AG08396 (cell line): ENCODE results near the gene MFAP2.
A peak's percentile ranks its signal among the peaks of the same experiment; 100 is the strongest.
"Not testable (repeated sequence)": the region's sequence is repeated elsewhere in the genome, so short reads cannot be mapped to it uniquely, and the experiment has no call there.

Source experiments
- DNase-seq: peaks from one replicate; pipeline ENCODE4 v3.0.0; 2012; ENCODE audit warnings: low spot score, mixed read lengths

MFAP2 gene

DNA sequence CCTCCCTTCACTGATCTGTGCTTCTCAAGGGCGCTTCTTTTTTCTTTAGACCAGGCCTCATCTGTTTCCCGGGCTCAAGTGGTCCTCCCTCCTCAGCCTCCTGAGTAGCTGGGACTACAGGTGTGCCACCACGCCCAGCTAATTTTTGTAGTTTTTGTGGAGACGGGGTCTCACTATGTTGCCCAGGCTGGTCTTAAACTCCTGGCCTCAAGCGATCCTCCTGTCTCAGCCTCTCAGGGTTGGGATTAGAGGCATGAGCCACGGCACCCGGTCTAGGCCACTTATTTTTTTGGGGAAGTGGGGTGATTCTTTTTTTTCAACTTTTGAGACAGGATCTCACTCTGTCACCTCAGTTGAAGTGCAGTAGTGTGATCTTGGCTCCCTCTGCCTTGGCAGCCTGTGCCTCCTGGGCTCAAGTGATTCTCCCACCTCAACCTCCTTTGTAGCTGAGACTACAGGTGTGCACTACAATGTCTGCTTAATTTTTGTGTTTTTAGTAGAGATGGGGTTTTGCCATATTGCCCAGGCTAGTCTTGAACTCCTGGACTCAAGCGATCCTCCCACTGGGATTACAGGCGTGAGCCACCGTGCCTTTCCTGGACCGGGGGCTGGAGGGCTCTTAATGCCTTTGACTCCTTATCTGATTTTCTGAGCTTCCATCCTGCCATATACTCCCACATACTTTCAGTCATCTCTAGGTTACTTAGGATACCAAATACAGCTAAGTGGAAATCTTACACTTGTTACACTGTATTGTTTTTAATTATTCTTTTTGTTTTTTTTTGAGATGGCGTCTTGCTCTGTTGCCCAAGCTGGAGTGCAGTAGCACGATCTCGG lies 18.9 kb downstream of the MFAP2 start:
- DNase-seq = no peak

DNA sequence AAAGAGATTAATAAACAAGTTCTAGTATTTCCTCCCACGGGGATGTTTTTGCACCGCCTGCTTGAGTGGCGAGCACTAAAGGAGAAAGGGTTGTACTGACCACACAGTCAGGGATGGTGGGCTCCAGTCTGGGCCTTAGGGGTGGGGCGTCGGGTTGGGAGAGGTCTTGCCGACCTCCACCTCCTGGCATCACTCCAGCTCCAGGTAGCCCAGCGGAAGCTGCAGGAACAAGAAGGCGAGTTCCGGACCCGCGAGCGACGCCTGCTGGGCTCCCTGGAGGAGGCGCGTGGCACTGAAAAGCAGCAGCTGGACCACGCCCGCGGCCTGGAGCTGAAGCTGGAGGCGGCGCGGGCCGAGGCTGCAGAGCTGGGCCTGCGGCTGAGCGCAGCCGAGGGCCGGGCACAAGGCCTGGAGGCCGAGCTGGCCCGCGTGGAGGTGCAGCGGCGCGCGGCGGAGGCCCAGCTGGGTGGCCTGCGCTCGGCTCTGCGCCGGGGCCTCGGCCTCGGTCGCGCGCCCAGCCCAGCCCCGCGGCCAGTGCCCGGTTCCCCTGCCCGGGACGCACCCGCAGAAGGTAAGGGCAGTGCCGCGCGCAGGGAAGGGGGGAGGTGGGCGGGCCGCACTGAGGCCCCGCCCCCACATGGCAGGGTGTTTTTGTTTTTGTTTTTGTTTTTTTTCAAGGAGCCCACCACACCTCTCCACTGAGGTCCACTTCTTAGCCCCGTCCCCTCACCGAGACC lies 19.7 kb downstream of the MFAP2 start:
- DNase-seq = peak; percentile 87

DNA sequence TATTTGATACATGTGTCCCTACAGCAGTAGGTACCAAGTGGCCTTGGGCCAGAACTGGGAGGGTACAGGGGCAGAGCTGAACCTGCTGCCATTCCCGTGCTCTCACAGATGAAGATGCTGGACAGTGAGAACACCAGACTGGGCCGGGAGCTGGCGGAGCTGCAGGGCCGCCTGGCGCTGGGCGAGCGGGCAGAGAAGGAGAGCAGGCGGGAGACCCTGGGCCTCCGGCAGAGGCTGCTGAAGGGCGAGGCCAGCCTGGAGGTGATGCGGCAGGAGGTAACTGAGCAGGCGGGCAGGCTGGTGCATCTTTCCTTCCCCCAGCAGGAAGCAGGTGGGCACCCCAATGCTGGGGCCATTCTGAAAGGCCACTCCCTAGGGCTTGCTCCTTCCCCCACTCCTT lies 21.9 kb downstream of the MFAP2 start:
- DNase-seq = no peak

DNA sequence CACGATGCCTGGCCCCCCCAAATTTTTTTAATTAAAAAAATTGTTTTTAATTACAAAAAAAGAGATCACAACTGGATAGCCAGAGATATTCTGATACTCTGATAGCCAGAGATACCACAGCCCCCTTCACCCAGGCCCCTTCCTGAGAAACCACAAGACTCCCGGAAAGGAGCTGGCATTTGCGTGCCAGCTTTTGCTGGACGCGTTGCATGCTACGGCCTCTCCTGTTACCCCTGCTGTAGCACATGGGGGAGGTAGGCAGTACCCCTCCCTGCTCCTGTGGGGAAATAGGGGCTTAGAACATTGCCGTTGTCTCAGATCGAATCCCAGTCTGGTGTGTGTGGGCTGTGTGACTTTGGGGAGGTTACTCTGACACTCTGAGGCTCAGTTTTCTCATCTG lies 22.7 kb downstream of the MFAP2 start:
- DNase-seq = no peak

DNA sequence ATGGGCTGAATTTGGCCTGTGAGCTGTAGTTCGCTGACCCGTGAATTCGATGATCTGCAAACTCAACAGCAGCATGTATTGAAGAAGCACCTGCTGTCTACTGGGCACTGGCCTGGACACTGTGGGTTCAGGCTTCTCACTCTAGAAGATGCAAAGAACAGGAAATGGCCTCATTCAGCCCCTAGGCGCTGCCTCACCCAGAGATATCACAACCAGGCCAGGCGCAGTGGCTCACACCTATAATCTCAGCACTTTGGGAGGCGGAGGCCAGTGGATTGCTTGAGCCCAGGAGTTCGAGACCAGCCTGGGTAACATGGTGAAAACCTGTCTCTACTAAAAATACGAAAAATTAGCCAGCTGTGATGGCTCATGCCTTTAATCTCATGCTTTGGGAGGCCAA lies 23.6 kb downstream of the MFAP2 start:
- no peak for DNase-seq

DNA sequence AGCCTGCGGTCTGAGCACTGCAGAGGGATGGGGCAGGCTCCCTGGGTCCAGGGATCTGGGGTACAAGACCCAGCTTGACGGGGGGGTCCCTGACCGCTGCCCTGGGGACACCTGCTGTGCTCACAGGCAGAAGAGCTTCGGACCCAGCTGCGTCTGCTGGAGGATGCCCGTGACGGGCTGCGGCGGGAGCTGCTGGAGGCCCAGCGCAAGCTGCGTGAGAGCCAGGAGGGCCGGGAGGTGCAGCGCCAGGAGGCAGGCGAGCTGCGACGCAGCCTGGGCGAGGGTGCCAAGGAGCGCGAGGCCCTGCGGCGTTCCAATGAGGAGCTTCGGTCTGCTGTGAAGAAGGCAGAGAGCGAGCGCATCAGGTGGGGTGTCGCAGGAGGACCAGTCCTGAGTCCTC lies 25.2 kb downstream of the MFAP2 start:
- DNase-seq = no peak

DNA sequence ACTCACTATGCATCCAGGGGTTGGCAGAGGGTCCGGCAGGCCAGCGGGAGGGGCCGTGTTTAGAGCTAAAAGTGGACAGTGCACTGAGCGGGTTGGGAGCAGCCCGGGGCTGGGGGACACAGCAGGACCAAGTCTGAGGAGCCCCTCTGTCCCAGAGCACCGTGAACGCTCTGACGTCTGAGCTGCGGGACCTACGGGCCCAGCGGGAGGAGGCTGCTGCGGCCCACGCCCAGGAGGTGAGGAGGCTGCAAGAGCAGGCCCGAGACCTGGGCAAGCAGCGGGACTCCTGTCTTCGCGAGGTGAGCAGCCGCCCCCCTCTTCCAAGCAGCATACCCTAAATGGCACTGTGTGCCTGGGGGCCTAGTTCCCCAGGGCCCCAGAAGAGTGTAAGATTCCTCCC lies 25.8 kb downstream of the MFAP2 start:
- DNase-seq = no peak

DNA sequence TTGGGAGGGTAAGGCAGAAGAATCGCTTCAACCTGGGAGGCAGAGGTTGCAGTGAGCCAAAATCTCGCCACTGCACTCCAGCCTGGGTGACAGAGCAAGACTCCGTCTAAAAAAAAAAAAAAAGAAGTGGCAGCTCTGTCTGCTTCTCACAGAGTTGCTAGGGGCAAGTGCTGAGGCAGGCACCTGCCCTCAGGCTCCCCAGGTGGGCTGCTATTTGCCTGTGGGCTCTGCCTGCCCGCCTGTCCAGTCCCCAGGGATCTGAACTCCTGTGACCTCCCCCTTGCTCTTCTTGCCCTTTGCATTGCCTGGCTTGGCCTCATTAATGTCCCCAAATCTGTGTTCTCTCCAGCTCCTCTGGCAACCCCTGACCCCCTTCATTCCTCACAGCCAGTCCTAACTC lies 28.0 kb downstream of the MFAP2 start:
- DNase-seq = not testable (repeated sequence)

DNA sequence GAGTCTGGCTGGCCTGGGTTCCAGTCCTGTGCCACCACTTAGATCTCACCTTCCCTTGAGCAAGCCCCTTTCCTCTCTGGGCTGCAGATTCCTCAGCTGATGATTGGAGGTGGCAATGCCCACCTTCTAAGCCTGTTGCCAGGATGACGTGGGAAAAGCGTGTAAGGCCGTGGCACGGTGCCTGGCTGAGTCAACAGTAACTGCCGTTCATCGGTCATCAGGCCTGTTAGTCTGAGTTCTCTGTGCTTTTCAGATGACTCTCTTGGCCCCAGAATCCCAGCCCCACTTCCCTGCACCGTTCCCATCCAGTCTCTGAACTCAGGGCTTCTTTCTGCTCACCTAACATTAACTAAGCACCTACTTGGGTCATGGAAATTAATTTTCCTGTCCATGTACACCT lies 31.4 kb downstream of the MFAP2 start:
- DNase-seq = peak; percentile 75

DNA sequence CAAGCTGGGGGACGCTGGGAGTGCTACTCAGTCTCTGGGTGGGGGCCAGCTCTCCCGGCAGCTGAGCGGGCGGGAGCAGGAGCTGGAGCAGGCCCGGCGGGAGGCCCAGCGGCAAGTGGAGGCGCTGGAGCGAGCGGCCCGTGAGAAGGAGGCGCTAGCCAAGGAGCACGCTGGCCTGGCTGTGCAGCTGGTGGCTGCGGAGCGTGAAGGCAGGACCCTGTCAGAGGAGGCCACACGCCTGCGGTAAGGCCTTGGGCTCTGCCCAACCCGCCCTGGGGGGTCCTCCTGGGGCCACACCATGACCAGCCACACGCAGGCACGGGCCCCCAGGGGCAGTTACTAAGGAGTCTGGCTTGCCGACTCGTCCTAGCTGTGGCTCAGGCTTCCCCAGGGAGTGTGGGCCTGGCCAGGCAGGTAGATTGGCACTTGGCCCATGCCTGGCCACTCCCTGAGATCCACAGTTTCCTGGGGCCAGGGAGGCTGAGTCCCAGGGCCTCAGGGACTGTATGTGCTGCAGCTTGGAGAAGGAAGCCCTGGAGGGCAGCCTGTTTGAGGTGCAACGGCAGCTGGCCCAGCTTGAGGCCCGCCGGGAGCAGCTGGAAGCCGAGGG lies 32.0 kb downstream of the MFAP2 start:
- DNase-seq = not testable (repeated sequence)

DNA sequence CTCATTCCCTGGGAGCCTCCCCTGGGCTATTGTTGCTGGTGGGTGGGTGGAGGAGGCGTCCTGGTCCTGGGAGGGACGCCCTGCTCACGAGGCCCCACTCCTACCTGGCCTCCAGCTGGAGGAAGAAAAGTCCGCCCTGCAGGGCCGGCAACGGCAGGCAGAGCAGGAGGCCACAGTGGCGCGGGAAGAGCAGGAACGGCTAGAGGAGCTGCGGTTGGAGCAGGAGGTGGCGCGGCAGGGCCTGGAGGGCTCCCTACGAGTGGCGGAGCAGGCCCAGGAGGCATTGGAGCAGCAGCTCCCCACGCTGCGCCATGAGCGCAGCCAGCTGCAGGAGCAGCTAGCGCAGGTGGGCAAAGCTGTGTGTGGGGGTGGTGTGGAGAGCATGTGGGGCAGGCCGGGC lies 33.8 kb downstream of the MFAP2 start:
- no peak for DNase-seq

DNA sequence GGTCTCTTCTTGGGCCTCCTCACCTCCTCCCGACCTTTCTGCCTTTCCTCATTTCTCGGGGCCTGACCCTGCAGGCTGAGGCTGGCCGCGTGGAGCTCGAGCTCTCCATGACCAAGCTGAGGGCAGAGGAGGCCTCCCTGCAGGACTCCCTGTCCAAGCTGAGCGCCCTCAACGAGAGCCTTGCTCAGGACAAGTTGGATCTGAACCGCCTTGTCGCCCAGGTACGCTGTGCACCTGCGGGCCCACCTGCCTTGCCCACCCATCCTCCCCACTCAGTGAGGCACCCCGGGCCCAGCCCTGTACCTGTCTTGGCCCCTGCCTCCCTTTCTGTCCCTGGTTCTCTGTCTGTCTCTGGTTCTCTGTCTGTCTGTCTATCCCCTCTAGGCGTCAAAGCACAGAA lies 34.2 kb downstream of the MFAP2 start:
- not testable (repeated sequence) for DNase-seq

DNA sequence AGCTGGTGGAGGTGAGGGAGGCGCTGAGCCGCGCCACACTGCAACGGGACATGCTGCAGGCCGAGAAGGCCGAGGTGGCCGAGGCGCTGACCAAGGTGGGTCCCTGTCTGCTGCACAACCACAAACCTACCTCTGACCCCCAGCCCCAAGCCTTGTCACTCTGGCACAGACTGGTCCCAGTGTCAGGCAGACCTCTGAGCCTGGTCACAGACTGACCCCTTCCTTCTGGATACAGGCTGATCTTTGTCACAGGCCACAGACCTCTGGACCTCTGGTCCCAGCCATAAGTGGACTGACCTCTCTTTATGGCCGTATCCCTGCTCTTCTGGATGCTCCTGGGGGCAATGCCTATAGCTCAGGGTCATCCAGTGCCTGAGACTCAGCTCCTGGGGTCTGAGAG lies 34.9 kb downstream of the MFAP2 start:
- DNase-seq = not testable (repeated sequence)

DNA sequence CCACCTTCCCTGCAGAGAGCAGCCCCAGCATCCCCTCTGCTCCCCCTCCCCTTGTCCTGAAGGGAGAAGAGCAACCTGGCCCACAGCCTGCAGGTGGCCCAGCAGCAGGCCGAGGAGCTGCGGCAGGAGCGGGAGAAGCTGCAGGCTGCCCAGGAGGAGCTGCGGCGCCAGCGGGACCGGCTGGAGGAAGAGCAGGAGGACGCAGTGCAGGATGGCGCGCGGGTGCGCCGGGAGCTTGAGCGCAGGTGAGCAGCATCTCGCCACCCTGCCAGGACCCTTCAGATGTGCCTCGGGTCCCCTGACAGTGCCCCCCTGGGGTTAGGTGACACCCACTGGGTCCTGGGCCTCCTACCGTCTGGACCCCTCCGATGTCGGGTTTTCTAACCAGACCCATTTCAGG lies 36.4 kb downstream of the MFAP2 start:
- DNase-seq = no peak

DNA sequence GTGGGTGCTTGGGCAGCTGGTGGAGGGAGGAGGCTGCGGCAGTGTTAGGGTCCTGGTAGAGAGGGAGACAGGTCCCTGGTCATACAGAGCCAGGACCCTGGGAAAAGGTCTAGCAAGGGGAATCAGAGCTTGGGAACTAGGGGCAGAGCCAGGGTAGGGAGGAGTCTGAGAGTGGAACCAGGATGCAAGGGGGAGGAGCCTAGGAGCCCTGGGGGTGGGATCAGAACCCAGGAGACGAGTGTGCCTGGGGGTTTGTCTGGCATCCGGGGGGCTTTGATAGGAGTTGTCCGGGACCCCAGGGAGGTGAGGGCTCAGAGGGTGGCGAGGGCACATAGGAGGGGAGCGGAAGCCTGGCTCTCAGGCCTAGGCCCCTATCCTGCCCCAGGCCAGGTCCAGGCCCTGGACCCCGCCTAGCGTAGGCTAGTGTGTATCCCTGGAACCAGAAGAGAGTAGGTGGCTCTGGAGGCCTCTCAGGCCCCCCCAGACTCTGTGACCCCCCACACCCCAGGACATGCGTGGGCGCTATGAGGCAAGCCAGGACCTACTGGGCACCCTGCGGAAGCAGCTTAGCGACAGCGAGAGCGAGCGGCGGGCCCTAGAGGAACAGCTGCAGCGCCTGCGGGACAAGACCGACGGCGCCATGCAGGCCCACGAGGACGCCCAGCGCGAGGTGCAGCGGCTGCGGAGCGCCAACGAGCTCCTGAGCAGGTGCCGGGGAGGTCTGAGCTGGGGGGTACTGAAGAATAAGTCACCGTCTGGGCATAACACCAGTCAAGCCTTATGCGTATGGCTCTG lies 40.8 kb downstream of the MFAP2 start:
- DNase-seq = not testable (repeated sequence)

DNA sequence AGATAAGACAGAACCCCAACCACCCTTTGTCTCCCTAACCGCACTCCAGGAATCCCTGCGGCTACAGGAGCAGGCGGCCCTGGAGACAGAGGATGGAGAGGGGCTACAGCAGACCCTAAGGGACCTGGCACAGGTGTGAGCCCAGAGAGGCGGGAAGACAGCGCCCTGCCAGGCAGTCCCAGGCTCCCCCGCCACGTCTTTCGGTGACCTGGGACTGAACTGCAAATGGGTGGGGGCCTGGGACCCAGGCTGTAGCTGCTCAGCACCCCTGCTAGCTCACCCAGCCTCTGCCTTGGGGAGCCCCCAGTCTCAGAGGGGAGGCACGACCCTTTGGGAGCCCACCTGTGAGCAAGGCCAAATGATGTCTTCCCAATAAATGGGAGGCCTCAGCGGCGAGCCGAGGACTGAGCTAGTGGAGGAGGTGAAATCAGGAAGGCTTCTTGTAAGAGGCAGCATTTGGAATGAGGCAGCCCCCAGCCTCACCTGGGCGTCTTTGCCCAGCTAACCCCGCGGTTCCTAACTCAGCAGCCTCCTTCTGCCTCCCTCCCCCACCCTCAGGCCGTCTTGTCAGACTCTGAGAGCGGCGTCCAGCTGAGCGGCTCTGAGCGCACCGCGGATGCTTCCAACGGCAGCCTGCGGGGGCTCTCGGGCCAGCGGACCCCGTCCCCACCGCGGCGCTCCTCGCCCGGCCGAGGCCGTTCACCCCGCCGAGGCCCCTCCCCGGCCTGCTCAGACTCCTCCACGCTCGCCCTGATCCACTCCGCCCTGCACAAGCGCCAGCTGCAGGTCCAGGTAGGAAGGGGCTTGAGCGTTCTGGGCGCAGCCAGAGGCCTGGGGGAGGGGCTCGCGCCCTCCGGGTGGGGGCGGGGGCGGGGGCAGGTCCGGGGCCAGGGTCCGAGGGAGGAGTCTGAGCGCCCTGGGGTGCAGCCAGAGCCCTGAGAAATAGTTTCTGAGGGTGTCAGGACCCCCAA lies 41.8 kb downstream of the MFAP2 start:
- DNase-seq = no peak

DNA sequence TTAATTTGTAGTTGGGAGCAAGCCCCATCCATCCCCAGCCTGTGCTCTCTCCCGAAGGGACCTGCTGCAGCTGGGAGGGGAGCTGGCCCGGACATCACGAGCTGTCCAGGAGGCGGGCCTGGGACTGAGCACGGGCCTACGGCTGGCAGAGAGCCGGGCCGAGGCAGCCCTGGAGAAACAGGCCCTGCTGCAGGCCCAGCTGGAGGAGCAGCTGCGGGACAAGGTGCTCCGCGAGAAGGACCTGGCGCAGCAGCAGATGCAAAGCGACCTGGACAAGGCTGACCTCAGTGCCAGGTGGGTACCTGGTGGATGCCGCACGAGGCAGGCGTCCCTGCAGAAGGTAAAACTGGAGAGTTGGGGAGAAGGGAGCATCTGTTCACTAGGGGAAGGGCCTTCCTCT lies 43.8 kb downstream of the MFAP2 start:
- not testable (repeated sequence) for DNase-seq

DNA sequence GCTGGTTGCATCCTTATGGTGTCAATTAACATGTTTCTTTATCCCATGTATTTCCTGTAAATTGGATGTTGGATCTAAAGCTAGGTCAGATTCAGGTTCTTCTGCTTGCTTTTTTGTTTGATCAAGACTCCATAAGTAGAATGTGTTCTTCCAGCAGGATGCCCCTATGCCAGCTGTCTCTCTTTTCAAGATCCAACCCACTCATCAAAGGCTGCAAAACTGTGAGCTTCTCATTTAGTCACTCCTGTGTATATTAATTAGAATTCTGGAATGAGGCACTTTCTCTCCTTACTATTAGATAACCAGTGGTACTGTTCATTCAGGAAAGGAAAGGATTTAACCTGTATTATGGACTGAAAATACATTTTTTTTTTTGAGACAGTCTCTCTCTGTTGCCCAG lies 46.5 kb downstream of the MFAP2 start:
- DNase-seq = not testable (repeated sequence)

DNA sequence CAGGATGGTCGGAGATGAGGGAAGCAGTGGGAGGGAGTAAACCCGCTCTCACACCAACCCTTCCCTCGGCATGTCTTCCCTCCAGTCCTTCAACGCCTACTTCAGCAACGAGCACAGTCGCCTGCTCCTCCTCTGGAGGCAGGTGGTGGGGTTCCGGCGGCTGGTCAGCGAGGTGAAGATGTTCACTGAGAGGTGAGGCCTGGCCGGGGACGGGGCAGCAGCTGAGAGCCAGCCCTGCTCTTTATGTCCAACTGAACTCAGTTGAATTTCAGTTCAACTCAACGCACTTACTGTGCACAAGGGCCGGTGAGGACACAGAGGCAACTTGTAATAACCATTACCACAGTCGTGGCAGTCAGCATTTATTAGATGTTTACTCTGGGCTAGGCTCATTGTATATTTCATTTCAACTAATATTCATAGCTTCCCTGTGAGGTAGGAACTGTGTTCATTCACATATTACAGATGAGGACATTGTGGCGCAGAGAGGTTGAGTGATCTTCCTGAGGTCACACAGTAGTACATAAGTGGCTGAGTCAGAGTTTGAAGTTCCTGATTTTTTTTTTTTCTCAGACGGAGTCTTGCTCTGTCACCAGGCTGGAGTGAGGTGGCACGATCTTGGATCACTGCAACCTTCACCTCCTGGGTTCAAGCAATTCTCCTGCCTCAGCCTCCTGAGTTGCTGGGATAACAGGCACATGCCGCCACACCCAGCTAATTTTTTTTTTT lies 49.0 kb downstream of the MFAP2 start:
- not testable (repeated sequence) for DNase-seq
